Kidney capillary endothelial cell (primary cell): ENCODE data around the gene CSNK2A1.
"Not testable (repeated sequence)": the region's sequence is repeated elsewhere in the genome, so short reads cannot be mapped to it uniquely, and the experiment has no call there.

Source experiments
- DNase-seq: peaks from one replicate; pipeline ENCODE4 v3.0.0-alpha.2; 2018; ENCODE audit warnings: low spot score

CSNK2A1 gene

GRCh38 chr20:483815-484644 lies 59.6 kb downstream of the CSNK2A1 start:
- no peak for DNase-seq

- no peak for DNase-seq
Observed at GRCh38 chr20:481167-481566, 62.4 kb downstream of the CSNK2A1 start.

- DNase-seq: no peak
Observed at GRCh38 chr20:480044-480443, 63.5 kb downstream of the CSNK2A1 start.

- DNase-seq: no peak
Observed at GRCh38 chr20:479487-479886, 64.1 kb downstream of the CSNK2A1 start.

GRCh38 chr20:478949-479429 lies 64.6 kb downstream of the CSNK2A1 start:
- DNase-seq: peak; percentile 62

- no peak for DNase-seq
Observed at GRCh38 chr20:478010-478948, 65.3 kb downstream of the CSNK2A1 start.

- DNase-seq: not testable (repeated sequence)
Observed at GRCh38 chr20:476561-477249, 66.9 kb downstream of the CSNK2A1 start.

- DNase-seq: no peak
Observed at GRCh38 chr20:475463-476357, 67.9 kb downstream of the CSNK2A1 start.

- no peak for DNase-seq
Observed at GRCh38 chr20:474581-474980, 69.0 kb downstream of the CSNK2A1 start.

- no peak for DNase-seq
Observed at GRCh38 chr20:472889-473292, 70.7 kb downstream of the CSNK2A1 start.

- DNase-seq: no peak
Observed at GRCh38 chr20:472137-472846, 71.3 kb downstream of the CSNK2A1 start.

- no peak for DNase-seq
Observed at GRCh38 chr20:469746-470490, 73.7 kb downstream of the CSNK2A1 start.

GRCh38 chr20:467755-468154 lies 75.8 kb downstream of the CSNK2A1 start:
- DNase-seq: no peak

- DNase-seq: peak; percentile 87
Observed at GRCh38 chr20:462199-462991, 81.2 kb downstream of the CSNK2A1 start, which contains the start of gene TBC1D20. Gene TBC1D20, minus strand, starts transcription at chr20:462533. Its CDS starts 128 bp downstream, at chr20:462405.

GRCh38 chr20:461254-462198 lies 82.1 kb downstream of the CSNK2A1 start:
- DNase-seq: peak; percentile 36

- DNase-seq: no peak
Observed at GRCh38 chr20:460707-461106, 82.9 kb downstream of the CSNK2A1 start.

GRCh38 chr20:460180-460579 lies 83.4 kb downstream of the CSNK2A1 start:
- DNase-seq: no peak

- DNase-seq: peak; percentile 30
Observed at GRCh38 chr20:458776-459175, 84.8 kb downstream of the CSNK2A1 start.
